Activated gamma-delta T cell treated with anti-CD3 and anti-CD28 coated beads, Interleukin-2, amount 50 U/mL, for 16 hours (primary cell): ENCODE measurements around the gene SELENOS.
"Not testable (repeated sequence)": the region's sequence is repeated elsewhere in the genome, so short reads cannot be mapped to it uniquely, and the experiment has no call there.

Source experiments
- DNase-seq: peaks from one replicate; pipeline ENCODE4 v3.0.0-alpha.2; 2020; ENCODE audit warnings: low read depth

Gene SELENOS

DNA sequence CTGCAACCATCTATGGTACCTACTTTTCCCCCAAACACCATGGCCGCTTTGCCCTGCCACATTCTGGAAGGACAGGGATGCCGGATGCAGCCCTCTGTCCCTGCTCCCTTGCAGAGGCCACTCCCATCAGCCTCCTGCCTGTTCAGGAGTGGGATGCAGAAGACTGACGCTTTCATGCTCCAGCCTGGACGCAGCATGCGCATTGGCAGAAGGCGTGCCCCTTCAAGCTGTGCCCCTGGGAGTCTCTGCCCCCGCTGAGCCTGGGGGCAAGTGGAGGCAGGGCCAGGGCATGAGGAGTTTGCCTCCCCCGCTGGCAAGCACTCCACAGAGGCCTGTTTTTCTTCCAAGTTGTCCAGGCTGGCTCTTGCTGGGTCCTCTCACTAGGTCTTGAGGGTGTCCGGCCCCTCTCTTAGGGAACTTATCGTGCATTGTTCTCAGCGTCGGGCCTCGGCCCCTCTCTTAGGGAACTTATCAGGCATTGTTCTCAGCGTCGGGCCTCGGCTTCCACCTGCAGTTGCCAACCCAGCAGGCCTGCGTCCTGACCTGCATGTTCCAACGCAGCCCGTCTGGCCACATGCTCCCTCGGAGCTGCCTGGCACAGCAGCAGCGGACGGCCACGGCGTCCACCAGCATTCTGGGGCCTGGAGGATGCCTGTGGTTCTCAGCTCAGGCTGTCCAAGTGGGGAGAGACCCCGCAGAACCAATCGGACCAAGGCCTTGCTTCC, 32.3 kb upstream of the SELENOS start:
- no peak for DNase-seq

DNA sequence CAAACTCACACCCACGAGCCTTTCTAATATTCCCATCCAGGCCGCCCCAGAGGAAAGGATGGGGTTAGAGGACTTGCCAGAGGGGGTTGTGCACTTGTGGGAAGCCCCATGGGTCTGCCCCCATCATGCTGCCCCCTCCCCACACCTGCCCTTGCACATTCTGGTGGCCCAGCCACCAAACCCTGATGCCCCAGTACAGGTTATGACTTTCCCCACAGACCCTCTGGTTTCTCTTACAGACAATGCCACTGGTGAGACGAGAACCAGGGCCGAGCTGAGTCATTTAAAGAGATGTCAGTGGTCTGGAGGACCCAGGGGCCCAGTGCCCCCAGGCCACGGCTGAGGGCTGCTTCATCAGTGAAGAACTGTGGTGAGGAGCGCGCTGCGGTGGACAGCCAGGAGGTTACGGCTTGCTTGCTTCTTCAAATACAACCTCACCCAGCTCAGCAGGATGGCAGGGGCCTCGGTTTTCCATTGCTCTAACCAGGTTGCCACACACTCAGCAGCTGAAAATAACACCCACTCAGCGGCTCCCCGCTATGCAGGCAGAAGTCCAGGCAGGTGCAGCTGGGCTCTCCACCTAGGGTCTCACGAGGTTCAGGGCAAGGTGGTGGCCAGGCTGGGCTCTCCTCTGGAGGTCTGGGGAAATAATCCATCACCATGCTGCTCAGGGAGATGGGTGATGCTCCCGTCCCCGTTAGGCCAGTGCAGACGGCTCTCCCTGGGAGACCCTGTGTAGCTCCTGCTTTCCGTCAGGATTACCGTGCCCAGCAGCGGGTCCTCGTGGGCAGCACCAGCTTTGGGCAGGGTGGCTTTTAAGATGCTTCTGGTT, 31.5 kb upstream of the SELENOS start:
- no peak for DNase-seq

DNA sequence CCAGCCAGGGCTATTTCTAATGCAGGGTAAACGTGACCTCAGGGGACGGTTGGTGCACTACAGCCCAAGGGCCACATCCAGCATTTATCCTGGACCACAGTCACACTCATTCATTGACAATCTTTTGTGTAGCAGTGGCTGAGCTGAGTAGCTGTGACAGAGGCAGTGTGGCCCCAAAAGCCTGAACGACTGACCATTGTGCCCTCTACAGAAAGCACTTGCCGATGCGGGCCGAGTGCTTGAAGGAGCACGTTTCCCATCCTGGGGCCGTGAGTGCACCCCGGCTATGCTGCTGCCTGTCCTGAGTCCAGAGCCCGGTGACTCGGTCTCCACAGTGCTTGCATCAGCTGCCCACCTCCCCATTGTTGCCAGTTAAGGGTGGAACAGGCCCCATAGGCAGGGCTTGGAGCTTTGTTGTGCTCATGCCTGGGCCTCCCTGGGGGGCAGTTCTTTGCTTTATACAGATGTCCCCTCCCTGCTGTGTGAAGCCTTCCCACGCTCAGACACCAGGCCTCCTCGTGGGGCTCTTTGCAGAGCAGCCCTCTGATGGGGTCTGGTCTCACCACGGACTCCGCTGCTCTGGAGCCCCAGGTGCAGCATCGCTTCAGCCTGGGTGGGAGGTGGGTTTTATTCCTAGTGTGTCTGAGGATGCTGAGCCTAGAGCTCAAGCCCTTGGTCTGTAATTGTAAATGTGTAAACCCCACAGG, 30.8 kb upstream of the SELENOS start:
- DNase-seq, result no peak

GRCh38 chr15:101307048-101307896, 30.0 kb upstream of the SELENOS start:
- DNase-seq, result no peak

DNA sequence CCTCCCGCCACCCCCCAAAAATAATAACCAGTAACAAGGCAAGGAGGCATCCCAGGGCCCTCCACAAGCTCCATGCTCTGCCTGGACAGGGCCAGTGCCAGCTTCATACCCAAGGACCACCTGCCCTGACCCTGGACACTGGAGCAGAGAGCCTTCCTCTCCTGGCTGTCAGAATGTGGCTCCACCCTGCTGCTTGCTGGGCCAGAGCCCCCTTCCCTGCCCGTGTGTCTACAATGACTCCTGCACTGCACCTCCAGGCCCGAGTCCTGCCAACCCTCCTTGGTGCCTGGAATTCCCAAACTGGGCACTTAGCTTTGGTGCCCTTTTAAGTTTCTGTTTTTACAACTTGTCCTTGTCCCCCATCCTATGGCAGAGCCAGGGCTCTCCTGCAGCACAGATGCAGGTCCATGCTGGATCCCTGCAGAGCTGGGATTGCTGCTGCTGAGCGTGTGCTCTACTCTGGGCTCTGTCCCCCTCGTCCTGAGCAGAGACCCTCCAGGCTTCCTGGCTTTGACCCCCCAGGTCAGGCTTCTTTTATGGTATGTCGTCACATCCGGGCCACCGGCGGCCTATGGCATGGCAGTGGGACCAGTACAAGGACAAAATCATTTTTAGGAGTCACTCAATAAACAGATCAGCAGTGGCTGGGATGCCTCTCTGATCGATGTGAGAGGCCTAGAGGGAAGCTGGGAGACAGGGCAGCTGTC, 29.2 kb upstream of the SELENOS start:
- no peak for DNase-seq

- DNase-seq, result no peak
Observed at GRCh38 chr15:101305820-101306255, 28.6 kb upstream of the SELENOS start.

DNA sequence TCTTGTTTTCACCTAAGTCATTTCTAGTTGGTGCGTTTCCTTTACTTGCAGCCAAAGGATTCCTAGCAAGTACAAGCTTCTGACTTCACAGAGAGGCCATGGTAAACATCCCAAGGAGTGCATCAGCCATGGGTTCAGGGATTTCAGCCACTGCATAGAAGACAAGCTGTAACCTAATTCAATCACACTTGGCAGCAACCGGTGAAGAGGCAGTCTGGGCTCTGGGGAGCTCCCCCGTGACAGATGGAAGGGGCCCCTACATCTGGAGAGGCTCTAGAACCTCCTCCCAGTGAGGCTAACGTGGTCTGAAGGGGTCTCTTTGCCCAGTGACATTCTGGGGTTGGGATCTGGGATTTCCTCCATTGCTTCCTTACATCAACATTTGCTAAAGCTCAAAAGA, 26.1 kb upstream of the SELENOS start:
- DNase-seq, result no peak

- DNase-seq, result no peak
Observed at GRCh38 chr15:101296418-101297405, 19.4 kb upstream of the SELENOS start.

- DNase-seq, result no peak
Observed at GRCh38 chr15:101295607-101296161, 18.4 kb upstream of the SELENOS start.

GRCh38 chr15:101294731-101295606, 17.7 kb upstream of the SELENOS start, which contains the start of gene SNRPA1:
SNRPA1 (minus strand) TSS chr15:101295248; CDS start chr15:101295178, 70 bp downstream.
- peak; percentile 96 for DNase-seq

DNA sequence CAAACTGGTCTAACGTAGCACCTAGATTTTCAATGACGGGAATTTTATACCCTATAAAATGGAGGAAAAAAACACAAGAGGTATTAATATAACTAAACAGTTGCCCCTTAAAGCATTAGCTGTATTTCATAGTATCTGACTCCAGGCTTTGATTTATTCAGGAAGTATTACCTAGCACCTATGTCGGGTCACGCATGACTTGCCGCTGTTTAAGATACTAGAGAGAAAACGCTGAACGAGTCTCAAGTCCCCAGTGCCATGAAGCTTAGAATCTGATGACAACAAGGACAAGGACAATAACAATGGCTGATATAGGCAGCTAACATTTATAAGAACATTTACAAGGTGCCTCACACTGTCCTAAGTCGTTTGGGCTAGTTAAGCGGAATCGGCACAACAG, 15.8 kb upstream of the SELENOS start:
- DNase-seq, result no peak

DNA sequence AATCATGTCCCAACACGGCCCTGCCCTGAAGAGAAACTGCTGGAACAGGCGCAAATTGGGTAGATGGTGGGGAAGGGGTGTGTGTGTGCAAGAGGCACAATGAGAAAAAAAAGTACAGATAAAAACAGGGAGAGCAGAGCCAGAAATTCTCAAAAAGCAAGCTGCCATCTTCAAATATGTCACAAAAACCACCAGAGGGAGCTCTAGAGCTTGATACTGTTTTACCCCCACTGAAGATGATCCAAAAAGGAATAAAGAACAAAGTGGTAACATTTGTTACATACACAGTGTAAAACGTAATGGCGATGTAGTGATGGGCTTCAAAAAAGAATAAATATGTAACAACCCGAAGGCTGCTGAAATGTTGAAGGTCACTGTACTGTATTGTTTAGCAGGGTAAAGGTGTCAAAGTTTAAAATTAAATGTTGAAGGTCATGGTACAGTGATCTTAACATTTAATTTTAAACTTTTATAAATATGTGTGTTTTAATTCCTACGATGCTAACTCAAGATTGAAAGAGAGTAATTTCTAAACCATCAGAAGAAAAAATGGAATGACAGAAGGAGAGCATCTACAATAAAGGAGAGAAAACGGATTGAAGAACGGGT, 11.7 kb upstream of the SELENOS start:
- DNase-seq, result no peak

GRCh38 chr15:101287342-101287741, 10.1 kb upstream of the SELENOS start:
- DNase-seq, result not testable (repeated sequence)

DNA sequence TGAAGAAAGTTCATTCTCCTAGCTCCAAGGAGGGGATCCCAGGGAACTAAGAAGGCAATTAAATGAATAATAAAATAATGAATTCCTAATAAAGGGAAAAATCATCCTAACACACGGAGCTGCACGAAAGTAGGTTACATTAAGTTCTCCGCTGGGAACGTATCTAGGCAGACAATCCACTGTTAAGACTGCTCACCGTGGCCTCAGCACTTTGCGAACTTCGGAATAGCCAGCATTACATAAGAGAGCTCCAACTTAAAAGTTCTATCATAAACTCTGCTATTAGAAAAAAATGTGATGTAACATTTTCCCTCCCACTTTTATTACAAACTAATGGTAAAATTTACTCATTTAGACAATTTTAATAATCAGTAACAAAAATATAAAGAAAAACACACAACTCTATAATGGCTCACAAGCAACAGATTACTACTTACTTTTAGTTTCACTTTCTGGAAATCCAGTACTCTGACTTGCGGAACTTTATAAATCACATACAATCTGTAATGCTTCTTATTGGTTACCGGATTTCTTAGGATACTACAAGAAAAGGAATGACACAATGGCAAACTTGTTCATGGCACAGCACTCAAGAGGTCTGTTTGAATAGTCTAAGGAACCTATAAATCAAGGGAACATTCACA, 9.3 kb upstream of the SELENOS start:
- DNase-seq, result no peak

DNA sequence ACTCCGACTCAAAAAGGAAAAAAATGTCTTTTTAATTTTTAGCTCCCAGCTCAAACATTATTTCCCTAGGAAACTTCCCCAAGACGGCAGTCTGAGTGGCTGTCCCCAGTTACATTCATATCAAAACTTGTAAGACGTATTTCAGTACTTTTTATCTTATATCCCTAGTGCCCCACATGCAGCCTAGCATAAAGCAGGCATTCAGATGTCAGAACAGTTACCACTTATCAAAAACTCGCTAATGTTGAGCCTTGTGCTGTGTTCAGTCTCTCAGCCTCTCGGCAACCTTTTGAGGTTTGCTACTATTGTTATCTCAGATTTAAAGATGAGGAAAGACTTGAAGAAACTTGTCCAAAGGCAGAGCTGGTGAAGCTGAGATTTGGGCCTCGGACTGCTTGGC, 6.6 kb upstream of the SELENOS start:
- no peak for DNase-seq

GRCh38 chr15:101280007-101280406, 2.7 kb upstream of the SELENOS start:
- DNase-seq, result no peak

GRCh38 chr15:101277943-101278564, 769 bp upstream of the SELENOS start:
- DNase-seq, result no peak
